Measurements from ENCODE around the gene GCN1. TPM values are rescaled to one million over a fixed set of nuclear protein-coding genes. Genes with fewer than 3 reads are reported as not detected.
A peak's percentile ranks its signal among the peaks of the same experiment; 100 is the strongest.

Gene GCN1
- polyA plus RNA-seq, 12 donors: 33.5 to 47.4 (median 39.5) TPM; not detected in 1

DNA sequence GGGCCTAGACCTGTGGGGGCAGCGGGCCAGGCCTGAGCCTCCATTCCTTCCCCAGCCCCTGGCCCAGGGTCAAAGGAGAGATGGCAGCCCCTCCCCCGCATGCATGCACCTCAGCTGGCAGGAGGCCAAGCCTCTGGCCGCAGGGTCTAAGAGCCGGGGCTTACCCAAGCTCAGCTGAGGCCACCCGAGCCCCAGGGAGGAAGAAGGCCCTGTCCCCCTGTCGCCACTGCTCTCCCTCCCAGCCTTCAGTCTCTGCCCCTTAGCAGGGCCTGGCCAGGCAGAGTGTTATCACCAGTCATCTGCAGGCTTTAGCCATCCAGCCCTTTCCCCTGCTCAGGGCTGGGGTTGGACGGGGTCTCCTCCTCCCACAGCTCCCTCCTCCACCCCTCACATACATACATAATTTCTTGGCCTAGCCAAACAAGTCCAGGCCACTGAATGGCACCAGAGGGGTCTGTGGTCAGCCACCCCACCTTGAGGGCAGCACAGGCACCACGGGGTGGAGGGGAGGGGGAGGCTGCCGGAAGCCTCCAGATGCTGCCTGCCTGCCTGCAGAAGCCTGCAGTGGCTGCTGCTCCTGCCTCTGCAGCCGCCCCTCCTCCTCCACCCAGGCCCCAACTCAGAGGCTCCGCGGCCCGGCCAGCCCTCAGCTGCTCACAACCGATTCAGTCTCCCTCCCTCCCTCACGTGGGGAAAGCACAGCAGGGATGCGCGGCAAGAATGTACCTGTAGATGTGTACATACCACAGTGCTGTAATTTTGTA, 100.7 kb downstream of the GCN1 start:
- no peak for DNase-seq

- no peak for DNase-seq
Measured at GRCh38 chr12:120093336-120093591, 101.3 kb downstream of the GCN1 start.

DNA sequence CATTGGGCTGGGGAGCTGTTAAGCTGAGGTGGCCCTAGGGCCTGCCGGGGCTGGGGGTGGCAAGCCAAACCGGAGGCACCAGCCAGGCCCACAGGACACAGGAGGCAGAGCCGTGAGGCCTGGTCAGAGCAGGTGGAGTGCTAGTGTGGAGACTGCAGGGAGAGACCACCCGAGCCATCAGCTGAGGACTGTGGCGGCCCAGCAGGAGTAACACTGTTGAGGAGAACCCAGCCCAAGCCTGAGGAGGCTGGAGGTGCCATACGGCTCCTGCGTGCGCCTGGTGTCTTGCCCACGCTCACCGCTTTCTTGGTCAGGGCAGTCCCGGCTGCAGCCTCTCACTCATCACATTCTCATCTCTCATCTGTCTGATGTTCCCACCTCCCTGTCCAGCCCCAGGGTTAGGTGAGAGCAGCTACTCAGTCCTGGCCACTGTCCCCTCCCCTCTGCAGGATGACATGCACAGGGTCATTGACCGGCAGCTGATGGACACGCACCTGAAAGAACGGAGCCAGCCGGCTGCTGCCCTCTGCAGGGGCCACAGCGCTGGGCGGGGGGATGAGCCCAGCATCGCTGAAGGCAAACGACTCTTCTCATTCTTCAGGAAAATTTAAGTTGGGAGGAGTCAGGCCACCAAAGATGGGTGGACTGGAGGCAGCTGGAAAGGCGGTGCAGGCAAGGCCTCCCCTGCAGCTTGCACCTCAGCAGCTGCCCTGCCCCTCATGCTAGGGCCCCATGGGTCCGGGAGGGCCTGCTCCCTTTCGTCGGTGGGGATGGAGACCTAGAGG, 101.8 kb downstream of the GCN1 start:
- no peak for DNase-seq

GRCh38 chr12:120091371-120092090, 103.0 kb downstream of the GCN1 start:
- DNase-seq: no peak

GRCh38 chr12:120090626-120091295, 103.8 kb downstream of the GCN1 start:
- DNase-seq: no peak

DNA sequence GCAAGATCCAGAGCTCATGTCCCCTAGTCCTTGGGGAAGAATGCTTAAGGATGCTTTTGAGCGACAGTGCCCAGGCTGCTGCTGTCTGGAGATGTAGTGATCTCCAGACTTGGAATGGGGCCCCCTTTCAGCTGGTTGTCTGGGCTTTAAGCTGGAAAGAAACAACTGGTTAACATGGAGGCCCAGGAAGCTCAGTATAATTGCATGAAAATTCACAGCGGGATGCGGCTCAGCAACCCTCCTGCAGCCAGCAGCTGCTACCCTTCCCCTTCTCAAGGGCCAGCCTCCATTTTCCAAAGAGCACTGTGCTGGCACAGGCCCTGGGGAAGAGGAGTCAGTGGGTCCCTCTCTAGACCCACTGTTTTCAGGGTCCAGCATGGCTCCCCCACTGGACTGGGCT, 104.3 kb downstream of the GCN1 start:
- no peak for DNase-seq

- DNase-seq: no peak
Measured at GRCh38 chr12:120089796-120090195, 104.7 kb downstream of the GCN1 start.

- DNase-seq: no peak
Measured at GRCh38 chr12:120089105-120089504, 105.4 kb downstream of the GCN1 start.

GRCh38 chr12:120086801-120087621, 107.5 kb downstream of the GCN1 start:
- DNase-seq: peak; percentile 97

DNA sequence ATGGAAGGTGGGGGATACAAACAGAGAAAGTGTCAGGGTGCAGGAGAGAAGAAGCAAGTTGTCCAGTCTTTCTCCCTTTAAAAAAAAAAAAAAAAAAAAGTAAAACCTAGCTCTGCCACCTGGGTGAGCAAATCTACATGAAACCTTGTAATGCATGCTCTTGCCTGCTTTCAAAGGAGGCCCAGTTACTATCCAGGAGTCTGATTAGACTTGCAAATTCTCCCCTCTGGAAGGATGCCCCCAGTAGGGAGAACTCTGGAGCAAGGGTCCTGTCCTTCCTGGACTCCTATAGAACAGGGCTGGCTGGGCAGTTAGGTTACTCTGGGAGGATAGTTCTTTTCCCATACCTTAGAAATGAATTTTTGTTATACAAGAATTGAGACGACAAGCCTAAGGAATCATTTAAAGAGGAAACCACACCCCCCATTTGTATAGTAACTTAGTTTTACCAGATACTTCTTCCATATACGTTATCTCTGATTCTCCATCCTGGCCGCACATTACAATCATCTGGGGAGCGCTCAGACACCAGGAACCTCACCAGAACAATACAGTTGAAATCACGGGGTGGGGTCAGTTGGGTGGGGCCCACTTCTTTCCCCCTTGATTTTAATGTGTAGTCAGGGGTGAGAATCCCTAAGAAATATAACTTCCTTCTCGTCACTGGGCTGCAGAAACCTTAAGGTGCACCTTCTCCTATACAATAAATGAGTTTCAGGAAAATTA, 108.4 kb downstream of the GCN1 start:
- no peak for DNase-seq

DNA sequence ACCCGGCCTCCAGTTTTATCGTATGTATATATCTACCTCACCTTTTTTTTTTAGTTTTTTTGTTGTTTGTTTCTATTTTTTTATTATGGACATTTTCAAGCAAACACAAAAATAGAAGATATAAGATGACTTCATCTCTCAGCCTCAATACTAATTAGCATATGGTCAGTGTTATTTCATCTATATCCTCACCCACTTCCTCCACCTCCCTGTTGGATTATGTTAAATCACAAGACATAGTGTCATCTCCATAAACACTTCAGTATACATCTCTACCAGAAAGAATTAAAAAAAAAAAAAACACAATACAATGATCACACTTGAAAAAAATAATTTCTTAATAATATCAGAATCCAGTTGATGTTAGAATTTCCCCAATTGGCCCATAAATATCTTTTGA, 112.9 kb downstream of the GCN1 start:
- DNase-seq: no peak

DNA sequence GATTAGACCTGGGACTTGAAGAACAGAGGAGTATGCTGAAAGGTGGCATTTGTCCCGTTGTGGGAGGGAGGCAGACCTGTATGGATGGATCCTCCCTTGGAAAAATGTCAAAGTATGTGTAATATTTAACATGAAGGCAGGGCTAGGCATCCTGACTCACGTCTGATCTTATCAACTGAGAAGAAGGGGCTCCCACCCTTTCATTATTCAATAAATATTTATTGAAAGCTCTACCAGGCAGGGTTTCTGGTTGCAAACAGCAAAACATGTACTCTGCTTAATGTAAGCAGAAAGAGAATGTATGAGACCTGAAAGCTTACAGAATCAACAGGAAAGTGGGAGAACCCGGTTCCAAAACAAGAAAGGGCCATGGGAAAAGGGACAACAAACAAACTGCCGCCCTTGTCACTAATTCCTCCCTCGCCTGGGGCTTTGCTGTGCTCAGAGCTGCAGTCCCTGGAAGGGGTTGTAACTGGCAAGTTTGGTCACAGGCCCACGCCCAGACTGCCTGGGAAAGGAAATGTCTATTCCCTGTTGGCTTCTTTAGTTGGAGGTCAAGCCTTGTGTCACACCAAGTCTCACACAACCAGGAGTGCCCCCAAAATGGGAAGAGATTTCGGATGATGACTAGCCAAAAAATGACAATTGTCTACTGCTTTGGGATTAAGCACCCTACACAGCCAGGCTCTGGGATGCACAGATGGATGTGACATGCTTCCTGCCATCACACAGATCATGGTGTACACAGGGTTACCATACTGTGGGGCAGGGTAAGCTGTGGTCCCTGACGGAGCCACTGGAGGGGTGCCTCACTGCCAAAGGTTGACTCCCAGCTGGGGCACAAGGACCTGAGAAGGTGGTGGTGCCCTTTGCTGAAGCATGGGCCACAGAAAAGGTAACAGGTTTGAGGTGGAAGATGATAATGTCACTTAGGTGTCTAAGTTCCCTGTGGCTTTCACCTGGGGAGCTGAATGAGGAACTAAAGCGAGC, 114.8 kb downstream of the GCN1 start:
- DNase-seq: no peak

DNA sequence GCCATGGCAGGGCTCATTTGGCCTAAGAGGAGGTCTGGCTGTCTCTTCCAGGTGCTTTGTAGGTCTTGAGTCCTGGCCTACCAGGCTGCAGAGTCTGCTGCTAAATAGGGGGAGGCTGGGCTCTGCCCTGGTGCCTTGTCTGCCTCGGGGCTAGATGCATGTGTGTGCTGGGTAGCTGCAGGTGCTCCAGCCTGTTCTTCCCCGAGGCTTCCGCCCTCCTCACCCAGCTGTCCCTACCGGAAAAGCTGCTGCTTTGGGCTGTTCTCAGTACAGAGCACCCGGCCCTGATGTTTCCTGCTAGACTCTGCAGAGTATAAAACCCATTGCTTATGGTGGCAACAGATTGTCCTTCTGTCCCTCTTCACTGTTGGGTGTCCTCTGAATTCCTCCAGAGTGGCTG, 115.6 kb downstream of the GCN1 start:
- DNase-seq: no peak

DNA sequence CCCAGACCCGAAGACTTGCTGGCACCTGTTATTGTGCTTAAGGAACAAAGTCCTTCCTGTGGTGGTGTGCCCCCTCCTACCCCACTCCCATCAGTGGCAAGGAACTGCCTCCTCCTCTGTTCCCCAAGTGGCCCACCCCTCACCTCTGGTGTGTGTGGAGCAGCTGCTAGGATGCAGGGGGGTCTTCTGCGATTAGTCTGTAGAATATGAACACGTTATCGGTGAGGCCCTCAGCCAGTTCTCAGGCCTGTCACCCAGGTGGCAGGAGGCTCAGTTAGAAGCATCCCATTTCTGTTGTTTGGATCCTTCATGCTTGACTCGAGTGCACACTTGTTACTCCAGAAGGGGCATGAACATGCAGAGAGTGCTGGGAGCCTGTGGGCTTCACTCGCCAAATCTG, 117.3 kb downstream of the GCN1 start:
- DNase-seq: no peak

Other genes with a start within 250 kb of the GCN1 start
- gene BICDL1, start 205.5 kb downstream of the GCN1 start, polyA plus RNA-seq (ENCODE audit: insufficient read length in 12 of 12): 1 to 10 TPM in 11 of 12 donors, not detected in 1; 2.7 to 8.0 (median 4.9) TPM
- gene RAB35, start 78.0 kb downstream of the GCN1 start, polyA plus RNA-seq (ENCODE audit: insufficient read length in 12 of 12): 10 to 100 TPM in 11 of 12 donors, not detected in 1; 22.1 to 52.8 (median 30.8) TPM
- 1,000 to 10,000 TPM in 11 of 12 donors, not detected in 1; 2,616 to 4,293 (median 3,683) TPM for gene RPLP0, start 6.4 kb upstream of the GCN1 start, polyA plus RNA-seq (ENCODE audit: insufficient read length in 12 of 12)
- 100 to 1,000 TPM in 11 of 12 donors, 10 to 100 TPM in 1; 99.4 to 450 (median 171) TPM for gene PXN, start 71.0 kb upstream of the GCN1 start, polyA plus RNA-seq (ENCODE audit: insufficient read length in 12 of 12)
- gene RNU4-2, start 97.2 kb upstream of the GCN1 start, polyA plus RNA-seq (ENCODE audit: insufficient read length in 12 of 12): 1 to 10 TPM in 1 of 12 donors, not detected in 11; 1.8 TPM
- not detected for gene RNU4-1, start 98.5 kb upstream of the GCN1 start, polyA plus RNA-seq (ENCODE audit: insufficient read length in 12 of 12)
- 1 to 10 TPM in 10 of 12 donors, not detected in 2; 2.0 to 6.6 (median 4.3) TPM for gene SIRT4, start 107.6 kb upstream of the GCN1 start, polyA plus RNA-seq (ENCODE audit: insufficient read length in 12 of 12)
- under 1 TPM in 1 of 12 donors, not detected in 11; 0.55 TPM for gene PLA2G1B, start 133.1 kb upstream of the GCN1 start, polyA plus RNA-seq (ENCODE audit: insufficient read length in 12 of 12)
- 1 to 10 TPM in 11 of 12 donors, not detected in 1; 3.0 to 6.5 (median 4.0) TPM for gene MSI1, start 174.4 kb upstream of the GCN1 start, polyA plus RNA-seq (ENCODE audit: insufficient read length in 12 of 12)
- gene COX6A1, start 243.4 kb upstream of the GCN1 start, polyA plus RNA-seq (ENCODE audit: insufficient read length in 12 of 12): 100 to 1,000 TPM in 6 of 12 donors, 10 to 100 TPM in 5, not detected in 1; 80.1 to 195 (median 107) TPM

Measured in muscle of arm (tissue), 12 donors.